Right ventricle myocardium superior (tissue), 1 donor: Measurements from ENCODE around the gene IL17RD. TPM values are rescaled to one million over a fixed set of nuclear protein-coding genes. Genes with fewer than 3 reads are reported as not detected.

ENCODE experiments used
- ATAC-seq: fragments of 200-7000 bp; cut with Tn5 transposase; one replicate; pipeline ENCODE4 v1.9.1; 2020; ENCODE audit warnings: mild to moderate bottlenecking; ENCODE audit not compliant: poor library complexity
- DNase-seq: peaks from one replicate; pipeline ENCODE4 v3.0.0-alpha.2; 2020
- intact Hi-C: fragments of 100-400 bp; cut with DNase I; formaldehyde crosslinking; loops from one replicate; pipeline ENCODE4 v1.11.2; 2022
- total RNA-seq: library from RNA; stranded (reverse); fragmentation: NEBNext Ultra II Directional; extraction: Animal tissue kit (Norgen Biotek cat#: 25700); gene quantifications from one replicate; pipeline ENCODE4 v1.2.1, GENCODE V29; 2021
- donor health status: DM: no; HTN: yes; CAD: no; lungs with severe emphysema.

Gene IL17RD
- total RNA-seq, 1 donor from 2014 or later: 5.0 TPM

DNA sequence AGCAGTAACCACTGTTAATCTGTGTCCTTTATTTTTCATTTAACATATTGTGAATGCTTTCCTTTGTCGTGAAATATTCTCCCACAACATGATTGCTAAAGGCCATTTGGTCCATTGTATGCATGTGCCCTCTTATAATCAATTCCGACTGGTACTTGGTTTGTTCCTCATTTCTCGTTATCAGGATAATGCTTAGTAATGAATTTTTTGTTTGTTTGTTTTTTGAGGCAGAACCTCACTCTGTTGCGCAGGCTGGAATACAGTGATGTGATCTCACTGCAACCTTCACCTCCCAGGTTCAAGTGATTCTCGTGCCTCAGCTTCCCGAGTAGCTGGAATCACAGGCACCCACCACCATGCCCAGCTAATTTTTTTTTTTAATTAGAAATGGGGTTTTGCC, 82.7 kb downstream of the IL17RD start:
- DNase-seq: no peak
- intact Hi-C loops: no loop called here

DNA sequence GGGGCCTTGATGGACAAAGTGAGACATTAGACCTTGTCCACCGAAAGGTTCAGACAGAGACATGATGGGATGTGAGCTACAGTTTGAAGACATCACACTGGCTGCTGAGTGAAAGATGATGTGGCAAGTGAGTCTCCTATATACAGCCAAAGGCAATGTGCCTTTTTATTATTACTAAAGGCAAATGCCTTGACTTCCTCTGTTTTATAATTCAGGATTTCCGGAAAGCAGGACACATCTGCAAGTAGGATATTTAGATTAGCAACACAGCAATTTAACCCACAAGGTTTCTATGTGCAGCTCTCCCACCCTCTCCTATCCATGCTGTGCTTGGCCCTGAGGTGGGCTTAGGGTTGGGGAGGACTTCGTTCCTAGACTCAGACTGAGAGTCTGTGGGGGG, 84.0 kb downstream of the IL17RD start:
- no peak for DNase-seq
- intact Hi-C loops: no loop called here

More for the DNA sequence above, 82.7 kb downstream of the IL17RD start:
- no peak for ATAC-seq

DNA sequence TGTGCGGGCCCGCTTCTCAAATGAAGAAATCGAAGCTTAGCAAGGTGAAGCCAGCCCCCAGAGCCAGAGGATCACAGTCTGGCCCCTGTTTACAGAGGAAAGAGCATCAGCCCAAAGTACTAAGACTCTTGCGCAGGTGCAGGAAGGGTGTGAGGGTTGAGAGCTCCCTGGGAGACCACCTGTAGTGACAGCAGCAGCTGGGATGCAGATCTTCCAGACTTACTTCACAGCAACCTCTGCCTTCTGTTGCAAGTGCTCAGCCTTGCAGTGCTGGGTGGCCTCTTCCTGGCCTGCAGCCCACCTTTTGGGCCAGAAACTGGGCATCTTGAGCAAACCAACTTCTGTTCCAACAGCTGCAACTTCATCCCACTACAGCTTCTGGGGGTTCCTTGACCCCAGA, 85.0 kb downstream of the IL17RD start:
- intact Hi-C loops: no loop called here
- DNase-seq (no peak), ATAC-seq (no peak)

More for the DNA sequence above, 84.0 kb downstream of the IL17RD start:
- no peak for ATAC-seq

DNA sequence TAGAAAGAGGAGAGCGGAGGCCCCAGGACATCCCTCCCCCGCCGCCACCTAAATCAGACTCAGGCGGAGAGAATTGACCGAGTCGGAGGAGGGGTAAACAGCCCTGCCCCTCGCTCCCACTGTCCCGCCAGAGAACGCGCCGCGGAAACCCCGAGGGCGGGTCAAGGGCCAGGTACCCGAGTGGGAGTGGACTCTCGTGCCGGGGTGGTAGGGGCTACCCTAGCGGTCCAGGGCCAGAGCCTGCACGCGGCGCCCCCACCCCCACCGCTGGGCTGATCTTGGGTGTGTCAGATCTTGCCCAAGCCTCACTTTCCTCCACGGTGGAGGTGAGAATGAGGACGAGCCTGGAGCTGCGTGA, 85.7 kb downstream of the IL17RD start:
- intact Hi-C loops: loop anchor here (5.0 kb wide), 1 partner anchor 82 kb away; no protein-coding TSS in a partner anchor
- DNase-seq (peak; percentile 45), ATAC-seq (no peak)

DNA sequence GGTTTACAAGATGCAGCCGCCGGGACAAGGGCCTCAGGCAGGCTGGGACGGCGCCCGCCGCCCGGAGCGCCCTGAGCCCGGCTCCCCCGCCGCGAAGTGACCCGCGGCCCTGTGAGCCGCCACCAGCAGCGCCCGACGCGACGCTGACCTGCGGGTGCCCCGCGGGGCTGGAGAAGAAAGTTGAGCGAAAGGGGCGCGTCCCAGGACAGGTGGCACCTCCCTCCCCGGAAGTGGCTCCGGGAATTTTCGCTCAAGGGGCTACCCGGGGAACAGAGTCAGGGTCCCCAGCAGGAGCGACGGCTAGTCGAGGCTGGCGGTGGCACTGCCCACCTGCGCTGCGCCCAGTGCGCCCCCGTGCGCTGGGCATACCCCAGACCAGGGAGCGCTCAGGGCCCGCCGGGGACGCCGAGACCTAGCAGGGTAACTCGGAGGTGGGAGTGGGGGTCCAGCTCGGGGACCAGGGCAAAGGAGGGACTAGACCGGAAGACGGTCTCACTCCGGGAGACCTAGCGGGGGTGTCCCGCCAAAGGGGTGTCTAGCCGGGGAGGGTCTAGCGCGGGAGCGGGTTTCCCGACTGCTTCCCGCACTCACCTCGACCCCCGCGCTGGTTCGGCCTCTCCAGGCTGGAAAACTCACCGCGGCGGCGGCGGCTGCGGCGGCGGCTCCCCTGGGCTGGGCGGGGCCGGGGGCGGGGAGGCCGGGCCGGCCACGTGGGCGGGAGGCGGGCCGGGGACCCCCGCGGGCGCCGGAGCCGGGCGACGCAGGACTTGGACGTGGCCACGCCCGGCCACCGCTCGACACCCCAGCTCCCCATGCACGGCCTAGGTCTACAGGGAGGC, 86.3 kb downstream of the IL17RD start:
- intact Hi-C loops: loop anchor here (5.0 kb wide), 1 partner anchor 82 kb away; no protein-coding TSS in a partner anchor
- DNase-seq: peak; percentile 62

DNA sequence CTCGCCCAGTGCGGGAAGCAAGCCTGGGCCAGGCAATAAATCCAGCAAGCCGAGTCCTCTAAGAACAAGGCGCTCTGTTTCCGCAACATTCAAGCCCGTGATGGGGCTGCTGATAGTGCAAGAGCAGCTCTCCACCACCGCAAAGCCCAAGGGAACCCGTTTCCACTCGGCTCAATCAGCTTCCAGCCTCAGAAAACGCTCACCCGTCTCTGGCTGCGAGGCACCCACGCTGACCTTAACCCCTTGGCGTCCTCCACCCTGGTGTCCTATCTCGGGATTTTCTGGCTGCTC, 86.9 kb downstream of the IL17RD start:
- intact Hi-C loops: loop anchor here (5.0 kb wide), 1 partner anchor 81 kb away; no protein-coding TSS in a partner anchor
- DNase-seq (no peak), ATAC-seq (peak; percentile 68)

More for the DNA sequence above, 86.3 kb downstream of the IL17RD start:
- ATAC-seq: peak; percentile 88

DNA sequence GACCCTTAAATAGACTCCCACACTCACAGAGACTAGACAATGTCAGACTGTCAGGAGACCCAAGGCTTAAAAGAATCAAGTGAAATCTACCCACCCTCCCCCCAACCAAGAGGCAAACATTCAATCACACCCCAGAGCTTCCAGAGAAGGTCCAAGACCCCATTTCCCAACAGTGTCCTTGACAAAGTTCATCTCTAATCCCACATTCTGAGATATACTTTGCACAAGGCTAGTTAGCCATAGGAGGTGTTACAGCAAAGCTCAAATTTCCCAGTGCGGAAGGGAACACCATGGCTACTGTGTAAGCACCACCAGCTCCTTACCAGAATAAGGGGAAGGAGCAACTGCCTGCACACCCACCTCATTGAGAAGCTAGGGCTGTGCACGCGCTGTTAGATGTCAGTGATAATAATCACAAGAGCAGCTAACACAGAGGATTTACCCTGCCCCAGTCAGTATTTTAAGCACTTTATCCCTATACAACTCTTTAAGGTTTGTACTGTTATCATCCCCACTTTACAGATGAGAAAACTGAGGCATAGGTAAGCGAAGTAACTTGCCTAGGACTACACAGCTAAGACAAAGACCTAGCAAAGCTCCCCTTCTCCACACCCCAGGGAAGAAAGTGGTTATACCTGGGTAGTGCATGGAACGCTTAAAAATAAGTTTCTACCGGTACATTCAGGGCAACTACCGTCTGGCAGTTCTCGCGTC, 87.4 kb downstream of the IL17RD start:
- no peak for ATAC-seq
- intact Hi-C loops: loop anchor here (5.0 kb wide), 1 partner anchor 80 kb away; no protein-coding TSS in a partner anchor
- DNase-seq: no peak

DNA sequence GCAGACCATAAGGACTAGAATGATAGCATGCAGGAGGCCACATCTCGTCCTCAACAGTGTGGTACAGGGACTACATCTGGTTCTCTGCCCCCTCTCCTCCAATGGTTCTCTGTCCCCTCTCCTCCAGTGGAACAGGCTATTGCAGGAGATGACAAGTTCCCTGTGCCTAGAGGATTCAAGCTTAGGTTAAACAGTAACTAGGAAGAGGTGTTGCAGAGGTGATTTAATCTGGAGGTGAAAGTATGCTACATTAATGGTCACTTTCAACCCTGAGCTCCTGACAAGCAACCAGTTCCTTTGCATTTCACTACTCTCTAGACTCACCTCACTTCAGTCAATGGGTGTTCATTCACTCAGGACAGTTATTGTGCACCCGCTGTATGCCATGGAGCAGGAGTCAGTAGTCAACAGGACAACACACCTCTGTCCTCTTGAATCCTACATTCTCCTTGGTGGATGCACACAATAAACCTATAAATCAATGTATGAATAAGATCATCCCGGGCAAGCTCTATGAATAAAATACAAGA, 88.7 kb downstream of the IL17RD start:
- ATAC-seq (no peak), DNase-seq (no peak)
- intact Hi-C loops: loop anchor here (5.0 kb wide), 1 partner anchor 79 kb away; no protein-coding TSS in a partner anchor

DNA sequence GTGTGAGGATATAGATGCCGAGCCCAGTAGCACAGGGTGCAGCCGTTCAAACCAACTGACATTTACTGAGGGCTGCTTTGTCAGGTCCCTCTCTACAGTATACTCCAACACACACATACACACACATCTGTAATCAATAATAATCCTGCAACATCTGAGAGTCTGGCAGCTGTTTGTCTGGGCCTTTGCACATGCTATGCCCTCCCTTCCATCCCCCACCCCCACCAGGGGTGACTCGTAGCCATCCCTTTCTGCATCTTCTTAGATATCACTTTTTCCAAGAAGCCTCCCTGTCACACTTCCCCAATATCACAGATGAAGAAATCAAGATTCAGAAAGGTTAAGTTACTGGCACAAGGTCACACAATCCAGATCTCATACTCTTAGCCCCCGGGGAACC, 91.0 kb downstream of the IL17RD start:
- intact Hi-C loops: no loop called here
- ATAC-seq (no peak), DNase-seq (no peak)

DNA sequence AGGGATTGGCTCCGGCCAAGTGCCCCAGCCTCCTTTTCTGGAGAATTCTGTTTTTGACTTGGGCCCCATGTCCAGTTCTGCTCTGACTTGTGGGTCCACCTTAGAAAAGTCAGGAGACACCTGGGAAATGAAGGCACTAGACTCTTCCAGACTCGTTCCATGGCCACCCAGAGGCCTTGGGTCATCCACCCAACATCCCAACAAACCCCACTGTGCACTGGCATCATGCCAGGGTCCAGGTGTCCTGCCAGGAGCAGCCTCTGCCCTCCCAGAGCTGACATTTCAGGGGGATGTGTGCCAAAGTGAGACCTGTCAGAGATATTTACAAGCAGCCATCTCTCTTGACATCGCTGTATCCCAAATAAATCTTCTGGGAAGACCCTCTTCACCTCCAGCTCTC, 91.5 kb downstream of the IL17RD start:
- no peak for ATAC-seq
- intact Hi-C loops: no loop called here
- DNase-seq: no peak

DNA sequence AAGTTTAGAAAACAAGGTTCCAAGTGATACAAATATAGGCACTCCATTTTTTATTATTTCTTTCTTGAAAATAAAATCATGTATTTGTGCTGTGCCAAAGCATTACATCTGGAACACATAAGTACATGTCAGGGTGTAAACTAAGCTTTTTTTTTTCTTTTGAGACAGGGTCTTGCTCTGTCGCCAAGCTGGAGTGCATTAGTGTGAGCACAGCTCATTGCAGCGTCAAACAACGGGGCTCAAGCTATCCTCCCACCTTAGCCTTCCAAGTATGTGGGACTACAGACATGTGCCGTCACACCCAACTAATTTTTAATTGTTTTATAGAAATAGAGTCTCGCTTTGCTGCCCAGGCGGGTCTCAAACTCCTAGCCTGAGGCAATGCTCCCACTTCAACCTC, 95.7 kb downstream of the IL17RD start:
- DNase-seq (no peak), ATAC-seq (no peak)
- intact Hi-C loops: no loop called here

DNA sequence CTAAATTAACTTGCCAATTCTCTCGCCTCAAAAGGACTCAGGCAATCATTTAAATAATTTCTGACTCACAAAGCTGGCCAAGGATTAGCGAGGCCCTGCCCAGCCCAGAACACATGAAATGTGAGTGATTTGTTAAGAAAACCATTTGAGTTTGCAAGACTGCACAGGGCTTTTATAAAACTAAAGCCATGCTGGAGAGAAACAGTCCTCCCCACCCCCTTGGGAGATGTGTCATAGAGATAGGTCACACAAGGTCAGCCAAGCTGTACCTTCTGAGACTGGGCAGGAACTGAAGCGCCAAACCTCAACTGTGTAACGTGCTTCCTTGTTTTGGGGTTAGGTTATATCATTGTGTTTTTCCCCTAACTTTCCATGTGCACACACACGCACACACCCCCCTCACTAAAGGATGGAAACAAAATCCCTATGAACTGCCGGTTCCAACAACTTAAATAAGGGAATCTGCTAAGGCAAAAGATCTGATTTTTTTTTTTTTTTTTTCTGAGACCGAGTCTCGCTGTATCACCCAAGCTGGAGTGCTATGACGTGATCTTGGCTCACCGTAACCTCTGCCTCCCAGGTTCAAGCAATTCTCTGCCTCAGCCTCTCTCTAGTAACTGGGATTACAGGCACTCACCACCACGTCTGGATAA, 96.6 kb downstream of the IL17RD start:
- ATAC-seq: peak; percentile 93
- DNase-seq: peak; percentile 63
- intact Hi-C loops: no loop called here

DNA sequence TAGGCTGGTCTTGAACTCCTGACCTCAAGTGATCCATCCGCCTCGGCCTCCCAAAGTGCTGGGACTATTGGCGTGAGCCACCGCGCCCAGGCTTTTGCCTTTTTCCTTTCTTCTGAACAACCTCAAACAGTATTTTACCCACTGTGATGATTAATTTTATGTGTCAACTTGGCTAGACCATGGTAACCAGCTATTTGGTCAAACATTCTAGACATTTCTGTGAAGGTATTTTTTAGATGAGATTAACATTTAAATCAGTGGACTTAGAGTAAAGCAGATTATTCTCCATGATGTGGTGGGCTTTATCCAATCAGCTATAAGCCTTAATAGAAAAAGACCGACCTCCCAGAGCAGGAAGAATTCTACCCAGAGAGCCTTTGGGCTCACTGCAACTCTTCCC, 98.7 kb downstream of the IL17RD start:
- ATAC-seq (no peak), DNase-seq (no peak)
- intact Hi-C loops: no loop called here

DNA sequence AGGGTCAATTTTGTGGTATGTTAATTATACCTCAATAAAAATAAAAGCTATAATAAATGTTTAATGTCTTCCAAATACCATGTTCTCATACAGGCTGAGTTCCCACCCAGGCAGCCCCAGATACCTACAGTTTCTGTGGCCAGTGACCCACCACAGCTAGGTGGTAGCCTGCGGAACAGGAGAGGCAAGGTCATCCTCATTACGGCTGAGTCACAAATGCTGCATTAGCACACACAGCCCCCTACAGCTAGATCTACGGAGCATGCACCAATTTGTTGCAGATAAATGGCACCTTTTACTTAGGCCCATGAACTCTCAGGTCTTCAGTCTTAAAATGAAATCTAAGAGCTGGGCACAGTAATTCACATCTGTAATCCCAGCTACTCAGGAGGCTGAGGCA, 99.6 kb downstream of the IL17RD start:
- DNase-seq (no peak), ATAC-seq (no peak)
- intact Hi-C loops: no loop called here

DNA sequence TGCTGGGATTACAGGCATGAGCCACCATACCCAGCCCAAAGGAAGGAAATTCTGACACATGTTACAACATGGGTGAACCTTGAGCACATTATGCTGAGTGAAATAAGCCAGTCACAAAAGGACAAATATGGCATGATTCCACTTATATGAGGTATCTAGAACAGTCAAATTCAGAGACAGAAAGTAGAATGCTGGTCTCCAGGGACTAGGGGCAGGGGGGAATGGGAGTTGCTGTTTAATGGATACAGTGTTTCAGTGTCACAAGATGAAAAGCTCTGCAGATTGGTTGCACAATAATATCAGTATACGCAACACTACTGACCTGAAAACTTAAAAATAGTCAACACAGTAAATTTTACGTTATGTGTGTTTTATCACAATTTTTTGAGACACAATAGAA, 100.6 kb downstream of the IL17RD start:
- intact Hi-C loops: no loop called here
- DNase-seq (no peak), ATAC-seq (no peak)

DNA sequence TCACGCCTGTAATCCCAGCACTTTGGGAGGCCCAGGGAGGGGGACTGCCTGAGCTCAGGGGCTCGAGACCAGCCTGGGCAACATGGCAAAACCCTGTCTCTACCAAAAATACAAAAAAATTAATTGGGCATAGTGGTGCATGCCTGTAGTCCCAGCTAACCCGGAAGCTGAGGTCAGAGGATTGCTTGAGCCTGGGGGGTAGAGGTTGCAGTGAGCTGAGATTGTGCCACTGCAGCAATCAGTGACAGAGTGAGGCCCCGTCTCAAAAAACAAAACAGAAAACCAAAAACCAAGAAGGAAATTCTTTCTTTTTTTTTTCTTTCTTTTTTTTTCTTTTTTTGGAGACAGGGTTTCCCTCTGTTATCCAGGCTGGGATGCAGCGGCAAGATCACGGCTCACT, 101.2 kb downstream of the IL17RD start:
- DNase-seq: no peak
- intact Hi-C loops: no loop called here
- ATAC-seq: no peak

DNA sequence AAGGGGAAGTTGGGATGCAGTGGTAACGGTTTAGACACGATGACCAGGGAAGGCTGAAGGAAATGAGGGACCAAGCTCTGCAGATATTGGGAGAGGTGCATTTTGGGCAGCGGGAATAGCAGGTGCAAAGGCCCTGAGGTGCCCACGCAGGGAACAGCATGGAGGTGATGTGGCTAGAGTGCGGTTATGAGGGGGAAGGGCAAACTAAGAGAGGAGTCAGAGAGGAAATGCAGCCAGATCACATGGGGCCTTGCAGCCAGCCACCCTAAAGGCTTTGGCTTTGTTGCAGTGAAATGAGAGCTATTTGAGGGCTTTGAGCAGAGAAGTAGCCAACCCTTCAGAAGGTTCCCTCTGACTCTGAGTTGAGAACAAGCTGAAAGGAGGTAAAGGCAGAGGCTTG, 102.1 kb downstream of the IL17RD start:
- ATAC-seq: peak; percentile 26
- DNase-seq: no peak
- intact Hi-C loops: no loop called here

DNA sequence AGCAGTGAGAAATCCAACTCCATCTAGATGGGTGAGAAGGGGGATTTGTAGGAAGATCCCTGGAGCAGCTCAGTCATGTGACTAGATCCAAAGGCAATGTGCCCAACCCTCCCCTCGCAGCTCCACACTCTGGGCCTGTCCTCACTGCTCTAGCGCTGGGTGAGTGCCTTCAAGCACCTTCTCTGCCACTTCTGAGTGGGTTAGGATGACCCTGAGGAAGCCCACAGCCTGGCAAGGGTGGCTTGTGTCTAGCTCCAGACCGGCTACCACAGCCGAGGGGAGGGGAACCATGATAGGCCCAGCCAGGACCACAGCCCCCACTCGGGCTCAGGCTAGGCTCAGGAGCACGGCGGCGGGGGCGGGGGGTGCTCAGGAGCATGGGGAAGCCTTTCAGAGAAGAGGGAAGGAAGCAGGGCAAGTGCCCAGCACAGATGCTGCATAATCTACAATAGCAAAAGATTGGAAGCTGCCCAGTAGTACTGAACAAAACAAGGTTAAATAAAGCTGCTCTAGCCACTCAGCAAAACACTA, 103.0 kb downstream of the IL17RD start:
- ATAC-seq (peak; percentile 60), DNase-seq (peak; percentile 45)
- intact Hi-C loops: no loop called here

DNA sequence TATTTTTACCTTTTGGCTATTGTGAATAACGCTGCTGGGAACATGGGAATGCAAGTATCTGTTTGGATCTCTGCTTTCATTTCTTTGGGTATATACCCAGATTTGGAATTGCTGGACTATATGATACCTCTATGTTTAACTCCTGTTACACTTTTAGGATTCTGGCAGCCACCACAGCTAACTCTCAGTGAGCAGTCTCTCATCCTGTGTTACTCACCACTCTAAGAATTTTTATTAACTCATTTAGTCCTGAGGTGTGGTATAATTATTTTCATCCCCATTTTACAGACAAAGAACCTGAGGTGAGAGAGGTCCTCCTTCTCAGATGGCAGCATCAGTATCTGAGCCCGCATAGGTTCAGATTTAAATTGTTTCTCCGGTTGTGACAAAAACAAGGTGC, 103.6 kb downstream of the IL17RD start:
- intact Hi-C loops: no loop called here
- DNase-seq (no peak), ATAC-seq (no peak)
